GM12878 (cell line): ENCODE results near the gene CACNA1G. TPM values are rescaled to one million over a fixed set of nuclear protein-coding genes. Genes with fewer than 3 reads are reported as not detected.

ENCODE experiments used
- ATAC-seq: fragments of 200-7000 bp; cut with Tn5 transposase; 3 replicates; pipeline ENCODE4 v1.9.1; 2020; ENCODE audit warnings: mild to moderate bottlenecking, moderate library complexity
- BruUV-seq: library from RNA; stranded (reverse); fragments of 400-500 nt; replicated peaks from 2 replicates; lab custom pipeline; 2021; lab: Mats Ljungman, UMichigan
- CTCF ChIA-PET: fragments of 300-600 bp; sonication (Branson Sonifier 250); formaldehyde crosslinking; extraction: SDS; loops from one replicate; lab custom pipeline; 2021; ENCODE audit warnings: inconsistent platforms; lab: Yijun Ruan, JAX
- POLR2A ChIA-PET: fragments of 350-600 bp; formaldehyde crosslinking; extraction: SDS; loops from one replicate; lab custom pipeline; 2021; ENCODE audit warnings: inconsistent platforms; lab: Charles Lee
- RAD21 ChIA-PET: fragments of 300-600 bp; sonication (Branson Sonifier 250); formaldehyde crosslinking; loops from one replicate; lab custom pipeline; 2023; ENCODE audit warnings: antibody characterized with exemption; ENCODE audit not compliant: unreplicated experiment; lab: Charles Lee
- SMC1A ChIA-PET: fragments of 300-600 bp; sonication (Branson Sonifier 250); formaldehyde crosslinking; loops from one replicate; lab custom pipeline; 2023; ENCODE audit not compliant: unreplicated experiment, uncharacterized antibody; lab: Charles Lee
- DNase-seq: peaks from one replicate; pipeline ENCODE4 v3.0.0-alpha.2; 2011; ENCODE audit warnings: low read depth, low spot score
- FAIRE-seq: peaks from 3 replicates; lab custom pipeline; 2011; peaks lifted over from hg19 to GRCh38; lab: Jason Lieb, UNC
- H2AFZ ChIP-seq: 2 replicates; pipeline ENCODE4 v1.6.0; 2011; ENCODE audit warnings: low read depth, low read length, control low read depth; ENCODE audit not compliant: control insufficient read depth
- H3K27ac ChIP-seq: 2 replicates; pipeline ENCODE4 v1.5.1; 2011; ENCODE audit warnings: control low read depth; ENCODE audit not compliant: control insufficient read depth, insufficient read depth
- H3K27me3 ChIP-seq, 2 experiments: replicated peaks in 1 of 2; 2 replicates each; pipeline versions ENCODE4 v1.6.0 to v1.6.1; 2011; ENCODE audit warnings: low read length in 1 of 2; ENCODE audit not compliant: control insufficient read depth in 2 of 2, insufficient read depth in 2 of 2
- H3K36me3 ChIP-seq, 2 experiments: 2 replicates each; pipeline ENCODE4 v1.5.1; 2011; ENCODE audit warnings: low read length in 1 of 2; ENCODE audit not compliant: control insufficient read depth in 2 of 2, insufficient read depth in 2 of 2
- H3K4me1 ChIP-seq: 2 replicates; pipeline ENCODE4 v1.6.1; 2011; ENCODE audit warnings: mild to moderate bottlenecking, low read length, moderate library complexity, mixed read lengths; ENCODE audit not compliant: control insufficient read depth, insufficient read depth
- H3K4me2 ChIP-seq: 2 replicates; pipeline ENCODE4 v1.6.0; 2011; ENCODE audit warnings: control low read depth; ENCODE audit not compliant: control insufficient read depth, insufficient read depth
- H3K4me3 ChIP-seq: fragments of 200-600 bp; sonication (generic); 2 replicates; pipeline ENCODE4 v1.5.1; 2016
- H3K79me2 ChIP-seq: 2 replicates; pipeline ENCODE4 v1.6.0; 2011; ENCODE audit warnings: low read length; ENCODE audit not compliant: control insufficient read depth, insufficient read depth
- H3K9ac ChIP-seq: 2 replicates; pipeline ENCODE4 v1.8.0; 2011; ENCODE audit warnings: low read length, control low read depth, mixed read lengths; ENCODE audit not compliant: control insufficient read depth, insufficient read depth
- H3K9me3 ChIP-seq: replicated peaks from 3 replicates; pipeline ENCODE4 v1.5.1; 2011; ENCODE audit warnings: mild to moderate bottlenecking, low read length; ENCODE audit not compliant: control insufficient read depth, insufficient read depth
- H4K20me1 ChIP-seq: 2 replicates; pipeline ENCODE4 v1.6.0; 2011; ENCODE audit not compliant: control insufficient read depth, insufficient read depth
- BCL3 ChIP-seq: IDR thresholded peaks from 2 replicates; pipeline ENCODE4 v1.6.1; 2011; ENCODE audit warnings: borderline replicate concordance, low read depth, mild to moderate bottlenecking, moderate library complexity, low read length; ENCODE audit not compliant: insufficient read depth, poor library complexity, severe bottlenecking
- BRCA1 ChIP-seq: IDR thresholded peaks from 2 replicates; pipeline ENCODE4 v1.6.1; 2011; ENCODE audit warnings: low read depth, low read length, improper control_type of control experiment
- CEBPZ ChIP-seq: fragments of 150-350 bp; IDR thresholded peaks from 2 replicates; pipeline ENCODE4 v1.6.1; 2016; ENCODE audit warnings: low read depth, low read length
- CUX1 ChIP-seq: IDR thresholded peaks from 2 replicates; pipeline ENCODE4 v1.6.1; 2012; ENCODE audit warnings: improper control_type of control experiment, low read depth, low read length; ENCODE audit not compliant: insufficient replicate concordance
- JUND ChIP-seq: IDR thresholded peaks from 2 replicates; pipeline ENCODE4 v1.6.1; 2012; ENCODE audit warnings: low read depth, mild to moderate bottlenecking, low read length, improper control_type of control experiment, moderate library complexity
- SMC3 ChIP-seq: IDR thresholded peaks from 2 replicates; pipeline ENCODE4 v1.6.1; 2011; ENCODE audit warnings: low read length, improper control_type of control experiment, borderline replicate concordance
- SRF ChIP-seq, 2 experiments: IDR thresholded peaks; 2 replicates each; pipeline ENCODE4 v1.6.1; 2011; ENCODE audit warnings: low read depth in 2 of 2, low read length in 2 of 2, mild to moderate bottlenecking in 1 of 2, moderate library complexity in 1 of 2
- WRNIP1 ChIP-seq: IDR thresholded peaks from 2 replicates; pipeline ENCODE4 v1.6.1; 2011; ENCODE audit warnings: low read depth, low read length, improper control_type of control experiment, borderline replicate concordance
- WGBS: methylation state at CpG from one replicate; pipeline ENCODE4 v1.1.6; 2016; ENCODE audit warnings: low lambda C conversion rate; ENCODE audit not compliant: insufficient replicate concordance, insufficient coverage; ENCODE audit errors: missing lambda C conversion rate; 5-methylcytosine and 5-hydroxymethylcytosine counted together
- in situ Hi-C: fragments of 300-500 bp; cut with MboI; formaldehyde crosslinking; loops from 9 replicates; pipeline ENCODE4 v1.14.3; 2018; ENCODE audit warnings: mixed read lengths
- intact Hi-C: fragments of 100-400 bp; cut with micrococcal nuclease; formaldehyde crosslinking; loops from one replicate; pipeline ENCODE4 v1.14.2; 2022; ENCODE audit not compliant: unreplicated experiment
- polyA plus RNA-seq, 11 experiments: library from polyadenylated mRNA; depleted of rRNA in 4 of 11; unstranded in 6 of 11; stranded (reverse) in 5 of 11; fragments of >200 nt; fragmentation: Nextera tagmentation in 4 of 11; fragmentation: Illumina TruSeq in 1 of 11; extraction: Ambion mirVana in 4 of 11; extraction: Trizol in 1 of 11; gene quantifications; 1 replicate in 1 of 11; 2 replicates in 10 of 11; pipeline versions ENCODE4 v1.2.1 to v1.2.3, GENCODE V29; 2011 to 2016; ENCODE audit warnings: inconsistent platforms in 2 of 11, missing spikeins in 2 of 11, low read depth in 1 of 11
- total RNA-seq, 4 experiments: library from RNA; depleted of rRNA in 3 of 4; stranded (reverse); fragments of >200 nt in 3 of 4; fragmentation: Illumina TruSeq in 1 of 4; extraction: Trizol in 1 of 4; gene quantifications; 2 replicates each; pipeline versions ENCODE4 v1.2.1 to v1.2.3, GENCODE V29; 2013 to 2021

Gene CACNA1G
- total and polyA plus RNA-seq, 10 of the 15 experiments (the other 5 are each of a cell fraction or from before 2014, with no cell fraction given), result 0.03 to 0.15 TPM; not detected in 8

- POLR2A ChIA-PET, result no interaction called here
- no peak overlapping the region for H3K4me2 ChIP-seq
- FAIRE-seq, result no peak
- TF ChIP-seq JUND (no peak), SRF (IDR thresholded peaks at IDR 0.05; ENCODE audit: low read depth in 2 of 2, low read length in 2 of 2) (no peak), WRNIP1 (no peak), BCL3 (no peak), SMC3 (no peak), CUX1 (no peak), CEBPZ (no peak), BRCA1 (no peak)
These were observed 112.5 kb downstream of the CACNA1G start for GRCh38 chr17:50672831-50673551.

More at GRCh38 chr17:50672831-50673551, 112.5 kb downstream of the CACNA1G start:
- ChIA-PET SMC1A (no interaction called here), CTCF (no interaction called here), RAD21 (no interaction called here)
- intact Hi-C loops (no loop called here), in situ Hi-C loops (no loop called here)
- no peaks in the 10 kb centered on the region for H3K36me3 ChIP-seq
- H3K4me3 ChIP-seq, result no peak overlapping the region
- H3K79me2 ChIP-seq, result no peaks in the 10 kb centered on the region
- ATAC-seq (no peak), DNase-seq (no peak)
- BruUV-seq, result no TSS peak
- no peaks in the 10 kb centered on the region for H3K27me3 ChIP-seq
- no peak overlapping the region for H2AFZ ChIP-seq
- 32% methylated on average over 20 of the region's 20 CpGs for WGBS
- H3K9me3 ChIP-seq, result no peaks in the 10 kb centered on the region
- H3K27ac ChIP-seq, result no peak overlapping the region
- H3K4me1 ChIP-seq, result no peaks in the 10 kb centered on the region
- H4K20me1 ChIP-seq, result no peaks in the 10 kb centered on the region
- no peak overlapping the region for H3K9ac ChIP-seq
